ENCODE results near the gene SAFB2. TPM values are rescaled to one million over a fixed set of nuclear protein-coding genes. Genes with fewer than 3 reads are reported as not detected.

Gene SAFB2
- total RNA-seq, 1 experiment from 2014 or later: 86.9 TPM

GRCh38 chr19:5641171-5641570, 18.6 kb upstream of the SAFB2 start:
- DNase-seq (ENCODE audit: low read depth, low spot score) (no peak), ATAC-seq (no peak)
- CTCF ChIA-PET: no interaction called here
- Histone ChIP-seq H3K9ac (ENCODE audit: low read length) (no peak overlapping the region), H4K20me1 (ENCODE audit: insufficient read depth) (peaks cover 37% of the 10 kb centered on the region; the same call in 1 of the 2 replicates), H3K79me2 (ENCODE audit: insufficient read depth, low read length) (peaks cover 100% of the 10 kb centered on the region), H3K4me1 (ENCODE audit: control insufficient read depth in 1 of 2, insufficient read depth in 2 of 2, low read length in 2 of 2) (no peaks in the 10 kb centered on the region), H3K4me2 (ENCODE audit: low read length) (no peak overlapping the region), H3K4me3 (replicated peaks in 1 of 2; ENCODE audit: low read depth in 1 of 2, low read length in 2 of 2) (no peak overlapping the region), H2AFZ (ENCODE audit: low read depth, low read length, poor library complexity, severe bottlenecking) (no peak overlapping the region), H3K9me3 (ENCODE audit: control insufficient read depth in 1 of 2, insufficient read depth in 1 of 2, low read depth in 1 of 2, low read length in 2 of 2) (no peaks in the 10 kb centered on the region), H3K36me3 (ENCODE audit: control insufficient read depth in 1 of 2, insufficient read depth in 2 of 2, low read length in 2 of 2) (peaks cover 27 to 43% of the 10 kb centered on the region in 2 experiments; a peak in 3 of 4 replicates), H3K27me3 (ENCODE audit: insufficient read depth, low read length) (no peaks in the 10 kb centered on the region), H3K9me2 (ENCODE audit: insufficient read depth) (no peaks in the 10 kb centered on the region), H3K27ac (ENCODE audit: low read depth, low read length) (no peak overlapping the region)
- RAD21 ChIA-PET (ENCODE audit: low non-redundant PET in 1 of 2, low total read pairs in 2 of 2, uncharacterized antibody in 2 of 2, unreplicated experiment in 2 of 2): no interaction called here
- POLR2A ChIA-PET: no interaction called here
- no peak for TF ChIP-seq POLR2A (IDR thresholded peaks at IDR 0.05; ENCODE audit: borderline replicate concordance, extremely low read depth, insufficient read depth, insufficient read length)
- TF ChIP-seq TCF7L2 (IDR thresholded peaks at IDR 0.05; ENCODE audit: borderline replicate concordance, extremely low read depth, insufficient read depth, insufficient read length): no peak
- TF ChIP-seq CEBPB (IDR thresholded peaks at IDR 0.05; ENCODE audit: low read depth): no peak
- TF ChIP-seq FOSL1 (IDR thresholded peaks at IDR 0.05; ENCODE audit: low read depth): no peak
- no peak for TF ChIP-seq JUND (IDR thresholded peaks at IDR 0.05)
- TF ChIP-seq RAD21 (IDR thresholded peaks at IDR 0.05; ENCODE audit: low read depth): no peak
- TF ChIP-seq, protein P1, sequence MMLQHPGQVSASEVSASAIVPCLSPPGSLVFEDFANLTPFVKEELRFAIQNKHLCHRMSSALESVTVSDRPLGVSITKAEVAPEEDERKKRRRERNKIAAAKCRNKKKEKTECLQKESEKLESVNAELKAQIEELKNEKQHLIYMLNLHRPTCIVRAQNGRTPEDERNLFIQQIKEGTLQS (IDR thresholded peaks at IDR 0.05): no peak
- TF ChIP-seq CBX3 (IDR thresholded peaks at IDR 0.05; ENCODE audit: low read depth): no peak
- TF ChIP-seq REST (IDR thresholded peaks at IDR 0.05; ENCODE audit: low read depth): no peak
- TF ChIP-seq YY1 (IDR thresholded peaks at IDR 0.05; ENCODE audit: extremely low read depth, insufficient replicate concordance, low read depth, low read length): no peak
- TF ChIP-seq, protein P2, sequence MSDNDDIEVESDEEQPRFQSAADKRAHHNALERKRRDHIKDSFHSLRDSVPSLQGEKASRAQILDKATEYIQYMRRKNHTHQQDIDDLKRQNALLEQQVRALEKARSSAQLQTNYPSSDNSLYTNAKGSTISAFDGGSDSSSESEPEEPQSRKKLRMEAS (IDR thresholded peaks at IDR 0.05): no peak
- TF ChIP-seq ZNF274 (IDR thresholded peaks at IDR 0.05; ENCODE audit: low read depth, low read length): no peak
- TF ChIP-seq SIN3A (IDR thresholded peaks at IDR 0.05; ENCODE audit: low read depth): no peak
- TF ChIP-seq SP1 (IDR thresholded peaks at IDR 0.05; ENCODE audit: low read depth): no peak
- TF ChIP-seq, protein P3, sequence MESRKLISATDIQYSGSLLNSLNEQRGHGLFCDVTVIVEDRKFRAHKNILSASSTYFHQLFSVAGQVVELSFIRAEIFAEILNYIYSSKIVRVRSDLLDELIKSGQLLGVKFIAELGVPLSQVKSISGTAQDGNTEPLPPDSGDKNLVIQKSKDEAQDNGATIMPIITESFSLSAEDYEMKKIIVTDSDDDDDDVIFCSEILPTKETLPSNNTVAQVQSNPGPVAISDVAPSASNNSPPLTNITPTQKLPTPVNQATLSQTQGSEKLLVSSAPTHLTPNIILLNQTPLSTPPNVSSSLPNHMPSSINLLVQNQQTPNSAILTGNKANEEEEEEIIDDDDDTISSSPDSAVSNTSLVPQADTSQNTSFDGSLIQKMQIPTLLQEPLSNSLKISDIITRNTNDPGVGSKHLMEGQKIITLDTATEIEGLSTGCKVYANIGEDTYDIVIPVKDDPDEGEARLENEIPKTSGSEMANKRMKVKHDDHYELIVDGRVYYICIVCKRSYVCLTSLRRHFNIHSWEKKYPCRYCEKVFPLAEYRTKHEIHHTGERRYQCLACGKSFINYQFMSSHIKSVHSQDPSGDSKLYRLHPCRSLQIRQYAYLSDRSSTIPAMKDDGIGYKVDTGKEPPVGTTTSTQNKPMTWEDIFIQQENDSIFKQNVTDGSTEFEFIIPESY (IDR thresholded peaks at IDR 0.05; ENCODE audit: extremely low read depth, insufficient replicate concordance, low read length): no peak
- TF ChIP-seq ZFX (IDR thresholded peaks at IDR 0.05): no peak
- TF ChIP-seq EGR1 (IDR thresholded peaks at IDR 0.05; ENCODE audit: low read depth): no peak
- TF ChIP-seq POLR2AphosphoS5 (IDR thresholded peaks at IDR 0.05; ENCODE audit: low read depth, low read length): no peak
- no peak for TF ChIP-seq EZH2 (IDR thresholded peaks at IDR 0.05)
- no peak for TF ChIP-seq CTCF (IDR thresholded peaks at IDR 0.05 in 2 of 3, conservative IDR thresholded peaks at IDR 0.05 in 1 of 3; ENCODE audit: borderline replicate concordance in 1 of 3, insufficient read depth in 1 of 3, low read depth in 2 of 3, low read length in 2 of 3)
- BruUV-seq (replicated peaks): no TSS peak
- intact Hi-C loops (cut with micrococcal nuclease): no loop called here
